Fibroblast of gingiva (primary cell): ENCODE data around the gene SSUH2.
A peak's percentile ranks its signal among the peaks of the same experiment; 100 is the strongest.

Source experiments
- DNase-seq: peaks from one replicate; pipeline ENCODE4 v3.0.0-alpha.2; 2011; ENCODE audit warnings: low read depth

The SSUH2 gene

DNA sequence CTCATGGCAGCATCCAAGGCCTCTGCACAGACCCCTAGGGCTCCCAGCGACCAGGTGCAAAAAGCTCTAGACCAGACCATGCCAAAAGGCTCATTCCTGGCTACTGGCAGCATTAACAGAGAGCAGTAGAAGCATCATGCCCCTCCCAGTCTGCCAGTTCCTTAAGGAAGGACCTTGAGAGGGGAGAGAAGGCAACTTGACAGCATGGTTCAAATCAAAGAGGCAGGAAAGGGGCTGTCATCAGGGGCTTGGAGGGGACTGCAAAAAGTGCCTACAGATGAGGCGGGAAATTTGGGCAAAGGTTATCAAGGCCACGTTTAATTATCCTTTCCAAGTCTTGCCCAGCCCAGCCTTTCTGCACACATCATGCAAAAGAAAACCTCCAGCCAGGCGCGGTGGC lies 64.7 kb downstream of the SSUH2 start:
- no peak for DNase-seq

DNA sequence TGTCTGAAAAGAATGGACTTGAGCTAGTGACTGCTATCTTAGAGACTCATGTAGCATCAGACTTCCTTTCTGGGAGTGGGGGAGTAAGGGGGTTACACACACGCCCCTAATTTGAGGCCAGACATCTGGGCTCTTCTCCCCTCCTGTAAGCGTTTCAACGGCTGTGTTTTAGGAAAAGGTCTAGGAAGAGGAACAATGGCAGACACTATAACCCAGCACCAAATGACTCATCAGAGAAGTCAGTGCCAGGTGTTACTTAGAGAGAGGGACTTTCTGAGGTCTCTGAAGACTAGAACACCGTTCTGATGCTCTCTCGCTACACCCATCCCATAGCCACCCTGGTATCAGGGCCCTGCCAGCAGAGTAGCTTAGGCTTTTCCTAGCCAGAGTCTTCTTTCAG lies 65.5 kb downstream of the SSUH2 start:
- no peak for DNase-seq

DNA sequence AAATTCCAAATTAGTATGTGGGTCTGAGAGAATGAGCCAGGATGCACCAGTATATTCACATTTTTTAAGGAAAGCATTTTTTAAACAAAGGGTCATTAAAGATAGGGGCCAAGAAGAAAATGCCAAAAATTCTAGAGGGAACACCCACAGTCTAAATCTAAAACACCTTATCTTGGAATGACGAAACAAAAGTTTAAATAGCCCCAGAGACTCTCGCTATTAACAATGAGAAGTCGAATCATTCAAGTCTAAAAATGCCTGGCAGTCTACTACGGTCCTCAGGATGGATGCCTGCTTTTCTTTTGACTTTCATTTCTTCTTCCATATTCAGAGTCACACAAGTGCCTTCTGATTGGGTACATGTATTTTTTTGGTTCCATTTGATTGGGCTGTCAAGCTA lies 66.3 kb downstream of the SSUH2 start:
- no peak for DNase-seq

DNA sequence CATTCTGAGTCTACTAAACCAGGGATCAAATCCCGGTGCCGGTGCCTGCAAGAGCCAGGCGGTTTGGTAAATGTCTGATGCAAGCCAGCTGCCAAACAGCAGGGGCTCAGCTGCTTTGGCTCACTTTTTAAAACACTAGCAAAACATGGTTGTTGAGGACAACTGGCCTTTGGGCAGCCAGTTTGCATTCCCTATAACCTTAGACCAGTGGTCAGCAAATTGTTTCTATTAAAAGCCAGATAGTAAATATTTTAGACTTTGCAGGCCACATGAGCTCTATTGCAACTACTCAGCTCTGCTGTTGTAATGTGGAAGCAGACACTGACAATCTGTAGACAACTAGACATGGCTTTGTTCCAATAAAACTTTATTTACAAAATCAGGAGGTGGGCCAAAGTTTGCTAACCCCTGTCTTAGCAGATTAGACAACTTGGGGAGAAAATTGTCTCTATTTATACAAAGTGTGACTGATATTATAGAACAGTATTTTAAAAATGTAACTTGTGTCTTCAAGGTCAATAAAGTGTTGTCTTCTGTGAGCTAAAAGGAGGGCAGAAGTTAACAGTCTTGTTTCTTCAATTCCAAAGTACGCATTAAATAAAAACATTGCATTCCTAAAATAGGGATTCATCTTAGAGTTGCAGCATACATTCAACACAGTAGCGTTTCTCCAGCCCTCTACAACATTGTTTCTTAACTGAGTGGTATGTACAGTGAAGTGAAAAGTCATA lies 67.6 kb downstream of the SSUH2 start:
- peak; percentile 97 for DNase-seq

DNA sequence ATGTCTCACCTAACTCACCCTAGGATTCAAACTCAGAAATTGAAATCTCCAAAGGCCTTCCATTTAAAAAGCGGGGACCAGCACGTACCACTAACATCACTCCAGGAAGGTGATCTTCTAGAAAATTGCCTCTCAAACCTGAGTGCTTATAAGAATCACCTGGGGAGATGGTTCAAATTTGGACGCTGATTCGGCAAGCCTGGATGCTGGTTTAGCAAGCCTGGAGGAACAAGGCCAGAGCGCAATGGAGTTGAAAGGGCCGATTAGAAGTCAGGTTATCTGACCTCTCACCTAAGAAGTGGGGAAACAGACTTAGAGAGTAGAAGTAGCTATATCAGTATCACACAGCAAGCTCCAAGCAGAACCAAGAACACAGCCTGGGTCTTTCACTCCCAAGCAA lies 68.2 kb downstream of the SSUH2 start:
- DNase-seq: no peak

DNA sequence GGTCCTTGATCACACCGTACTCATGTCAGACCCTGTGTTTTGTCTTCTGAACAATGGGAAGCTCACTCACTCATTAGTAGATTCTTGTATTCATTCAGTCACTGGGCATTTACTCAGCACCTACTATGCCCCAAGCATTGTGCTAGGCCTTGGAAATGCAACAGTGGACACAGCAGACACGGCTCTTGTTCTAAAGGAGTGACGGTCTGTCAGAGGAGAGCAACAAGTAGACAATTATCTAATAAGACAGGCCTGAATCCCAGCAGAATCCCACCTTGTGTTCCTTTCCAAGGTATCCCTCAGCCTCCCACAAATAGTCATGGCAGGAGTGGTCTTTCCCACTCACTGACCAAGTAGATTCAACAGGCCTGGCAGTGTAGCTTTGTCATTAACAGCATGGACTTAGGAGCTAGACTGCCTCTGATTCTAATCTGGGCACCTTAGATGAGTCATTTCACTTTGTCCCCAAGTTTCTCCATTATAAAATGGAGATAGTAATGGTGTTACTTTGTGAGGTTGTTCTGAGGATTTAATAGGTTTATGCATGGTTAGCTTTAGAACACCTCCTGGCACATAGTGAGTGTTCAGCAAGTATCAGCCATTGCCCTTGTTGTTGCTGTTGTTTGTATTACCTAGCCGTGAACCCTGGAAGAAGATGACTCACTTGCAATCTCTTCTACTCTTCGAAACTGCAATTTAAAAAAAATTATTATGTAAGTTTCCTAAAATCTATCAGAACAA lies 69.1 kb downstream of the SSUH2 start:
- no peak for DNase-seq

DNA sequence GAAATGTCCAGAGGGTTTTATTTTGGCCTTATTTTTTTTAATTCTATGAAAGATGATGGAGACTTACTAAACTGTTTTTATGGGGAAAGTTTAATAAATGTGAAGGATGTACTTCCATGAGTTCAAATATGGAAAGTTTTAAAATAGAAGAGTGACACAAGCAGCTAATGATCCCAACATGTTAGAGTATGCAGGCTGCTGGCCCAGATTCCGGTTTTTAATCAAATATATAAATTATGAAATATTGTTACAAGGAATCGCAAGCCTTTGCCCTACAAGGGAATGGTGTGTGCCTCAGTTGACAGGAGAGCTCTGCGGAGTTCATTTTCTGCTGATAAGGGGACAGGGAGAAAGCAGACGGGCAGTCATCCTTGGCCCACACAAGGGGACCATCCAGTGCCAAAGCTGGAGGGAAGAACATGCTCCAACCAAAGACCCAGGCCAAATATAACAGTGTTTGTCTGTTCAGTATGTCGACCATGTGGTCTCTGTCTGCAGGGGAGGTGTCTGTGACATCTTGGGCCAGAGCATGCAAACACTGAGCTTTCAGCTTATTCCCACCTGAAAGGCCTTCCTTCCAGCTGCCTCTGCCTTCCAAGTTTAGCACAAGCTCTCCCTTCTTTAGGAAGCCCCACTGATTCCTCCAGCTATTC lies 69.8 kb downstream of the SSUH2 start:
- DNase-seq: no peak

DNA sequence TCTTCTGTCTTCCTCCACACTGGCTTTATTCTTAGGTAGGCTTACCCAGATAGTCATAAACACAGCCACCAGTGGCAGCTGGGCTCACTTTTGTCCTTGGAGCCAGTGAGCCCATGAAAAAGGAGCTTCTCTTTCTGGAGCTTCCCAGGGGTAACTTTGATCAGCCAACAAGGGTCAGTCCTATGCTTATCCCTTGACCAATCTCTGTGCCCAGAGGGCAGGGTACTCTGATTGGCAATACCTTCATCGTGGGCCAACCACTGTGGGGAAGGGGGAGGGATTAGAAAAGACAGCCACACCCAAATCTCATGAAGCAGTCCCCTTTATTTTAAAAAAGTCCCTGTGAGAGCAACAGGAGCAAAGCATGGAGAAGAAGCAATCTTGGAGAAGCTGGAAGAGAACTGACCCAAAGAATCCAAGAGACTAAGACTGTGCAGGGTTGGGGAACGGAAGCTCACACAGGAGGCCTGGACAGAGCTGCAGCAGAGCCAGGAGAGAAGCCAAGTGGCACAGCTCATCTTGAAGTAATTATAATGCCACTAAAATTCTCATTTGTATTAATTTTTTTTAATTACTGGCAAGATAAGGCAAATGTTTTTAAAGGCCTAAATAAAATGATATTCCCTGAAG lies 70.4 kb downstream of the SSUH2 start:
- DNase-seq: no peak

DNA sequence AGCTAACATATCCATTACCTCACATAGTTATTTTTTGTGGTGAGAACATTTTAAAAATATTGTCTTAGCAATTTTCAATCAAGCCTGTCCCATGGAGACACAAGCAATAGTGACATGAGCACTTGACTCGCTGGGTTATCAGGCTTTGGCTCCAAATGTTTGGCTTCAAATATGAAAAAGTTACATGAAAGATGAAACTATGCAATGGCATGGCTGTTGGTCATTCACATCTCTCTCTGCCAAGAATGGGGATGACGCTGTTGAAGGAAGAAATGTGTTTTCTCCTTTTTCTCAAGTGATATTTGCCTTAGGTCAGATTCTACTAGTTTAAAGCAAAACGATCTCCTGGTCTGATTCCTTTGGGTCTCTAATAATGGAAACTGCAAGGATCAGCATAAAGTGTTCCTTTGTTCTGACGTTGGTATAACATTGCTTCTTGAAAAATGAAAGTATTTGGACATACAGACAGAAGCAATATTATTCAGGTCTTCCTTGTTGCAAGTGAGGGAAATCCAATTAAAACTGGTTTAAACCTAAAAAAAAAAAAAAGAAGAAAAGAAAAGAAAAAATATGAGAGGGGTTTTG lies 71.2 kb downstream of the SSUH2 start:
- peak; percentile 41 for DNase-seq

DNA sequence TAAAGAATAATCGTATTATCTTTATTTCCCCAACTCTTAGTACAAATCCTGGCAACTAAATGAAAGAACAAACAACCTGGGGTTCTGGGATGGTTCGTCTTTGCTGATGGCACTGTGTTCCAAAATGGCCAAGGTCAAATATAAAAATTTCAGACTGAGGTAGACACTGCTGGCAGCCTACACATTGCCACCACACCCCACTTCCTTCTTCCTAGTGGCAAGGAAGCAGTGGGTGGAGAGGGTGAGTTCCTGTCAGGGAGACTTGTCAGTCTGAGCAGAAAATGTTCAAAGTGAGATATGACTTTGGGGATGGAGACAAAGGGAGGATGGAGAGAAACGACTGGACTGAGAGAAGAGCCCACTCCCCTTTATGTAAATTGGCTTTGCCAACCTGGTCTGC lies 73.3 kb downstream of the SSUH2 start:
- DNase-seq: no peak
